Stimulated activated CD8-positive, alpha-beta memory T cell treated with anti-CD3 and anti-CD28 coated beads, Interleukin-7, amount 100 ng/mL, for 24 hours (primary cell): ENCODE results near the gene ST8SIA6.
"Not testable (repeated sequence)": the region's sequence is repeated elsewhere in the genome, so short reads cannot be mapped to it uniquely, and the experiment has no call there.

Source experiments
- DNase-seq: peaks from one replicate; pipeline ENCODE4 v3.0.0-alpha.2; 2020; ENCODE audit warnings: low read depth

Gene ST8SIA6

GRCh38 chr10:17456032-17456548 lies 1.7 kb upstream of the ST8SIA6 start:
- DNase-seq = no peak

GRCh38 chr10:17455015-17455520 lies 673 bp upstream of the ST8SIA6 start:
- no peak for DNase-seq

GRCh38 chr10:17453373-17454091 lies 863 bp downstream of the ST8SIA6 start:
- DNase-seq = no peak

GRCh38 chr10:17453035-17453372 lies 1.4 kb downstream of the ST8SIA6 start:
- DNase-seq = no peak

- DNase-seq = no peak
Measured at GRCh38 chr10:17452060-17452841, 2.1 kb downstream of the ST8SIA6 start.

GRCh38 chr10:17450024-17450423 lies 4.4 kb downstream of the ST8SIA6 start:
- no peak for DNase-seq

GRCh38 chr10:17445400-17445998 lies 8.9 kb downstream of the ST8SIA6 start:
- no peak for DNase-seq

- no peak for DNase-seq
Measured at GRCh38 chr10:17444388-17444714, 10.0 kb downstream of the ST8SIA6 start.

GRCh38 chr10:17443707-17444387 lies 10.5 kb downstream of the ST8SIA6 start:
- DNase-seq = no peak

GRCh38 chr10:17438583-17438982 lies 15.8 kb downstream of the ST8SIA6 start:
- no peak for DNase-seq

- DNase-seq = not testable (repeated sequence)
Measured at GRCh38 chr10:17436578-17436977, 17.8 kb downstream of the ST8SIA6 start.

GRCh38 chr10:17435953-17436352 lies 18.4 kb downstream of the ST8SIA6 start:
- no peak for DNase-seq

- DNase-seq = no peak
Measured at GRCh38 chr10:17435187-17435586, 19.2 kb downstream of the ST8SIA6 start.

- DNase-seq = no peak
Measured at GRCh38 chr10:17432723-17433122, 21.7 kb downstream of the ST8SIA6 start.

GRCh38 chr10:17431871-17432311 lies 22.5 kb downstream of the ST8SIA6 start:
- no peak for DNase-seq

- DNase-seq = peak; percentile 21
Measured at GRCh38 chr10:17430647-17431355, 23.6 kb downstream of the ST8SIA6 start.

- no peak for DNase-seq
Measured at GRCh38 chr10:17429490-17429889, 24.9 kb downstream of the ST8SIA6 start.

GRCh38 chr10:17428351-17429097 lies 25.9 kb downstream of the ST8SIA6 start:
- DNase-seq = peak; percentile 36

- DNase-seq = no peak
Measured at GRCh38 chr10:17427666-17428350, 26.6 kb downstream of the ST8SIA6 start.

- DNase-seq = no peak
Measured at GRCh38 chr10:17427201-17427600, 27.2 kb downstream of the ST8SIA6 start.
